SJSA1 (cell line): ENCODE measurements around the gene PAPPA. TPM values are rescaled to one million over a fixed set of nuclear protein-coding genes. Genes with fewer than 3 reads are reported as not detected.

Source experiments
- DNase-seq, 2 experiments: peaks; one replicate each; pipeline ENCODE4 v3.0.0-alpha.2; 2015 to 2020; ENCODE audit warnings: low spot score in 2 of 2, low read depth in 1 of 2
- H3K27ac ChIP-seq: fragments of 250-450 bp; sonication (Bioruptor Pico); 2 replicates; pipeline ENCODE4 v1.5.1; 2020; ENCODE audit warnings: mild to moderate bottlenecking, moderate library complexity
- H3K27me3 ChIP-seq: fragments of 250-450 bp; sonication (Bioruptor Pico); replicated peaks from 2 replicates; pipeline ENCODE4 v1.5.1; 2020; ENCODE audit warnings: mild to moderate bottlenecking, moderate library complexity
- H3K36me3 ChIP-seq: fragments of 250-450 bp; sonication (Bioruptor Pico); 2 replicates; pipeline ENCODE4 v1.5.1; 2020; ENCODE audit warnings: mild to moderate bottlenecking
- H3K4me1 ChIP-seq: fragments of 250-450 bp; sonication (Bioruptor Pico); replicated peaks from 2 replicates; pipeline ENCODE4 v1.6.1; 2021; ENCODE audit warnings: mild to moderate bottlenecking
- H3K4me3 ChIP-seq: fragments of 250-450 bp; sonication (Bioruptor Pico); 2 replicates; pipeline ENCODE4 v1.5.1; 2020; ENCODE audit warnings: mild to moderate bottlenecking
- H3K9me3 ChIP-seq: fragments of 250-450 bp; sonication (Bioruptor Pico); replicated peaks from 2 replicates; pipeline ENCODE4 v1.5.1; 2020; ENCODE audit warnings: mild to moderate bottlenecking
- total RNA-seq: library from RNA; depleted of rRNA; stranded (reverse); fragments of >200 nt; shearing (Covaris generic); gene quantifications from 2 replicates; pipeline ENCODE4 v1.2.3, GENCODE V29; 2014; rRNA removed

PAPPA gene, protein sequence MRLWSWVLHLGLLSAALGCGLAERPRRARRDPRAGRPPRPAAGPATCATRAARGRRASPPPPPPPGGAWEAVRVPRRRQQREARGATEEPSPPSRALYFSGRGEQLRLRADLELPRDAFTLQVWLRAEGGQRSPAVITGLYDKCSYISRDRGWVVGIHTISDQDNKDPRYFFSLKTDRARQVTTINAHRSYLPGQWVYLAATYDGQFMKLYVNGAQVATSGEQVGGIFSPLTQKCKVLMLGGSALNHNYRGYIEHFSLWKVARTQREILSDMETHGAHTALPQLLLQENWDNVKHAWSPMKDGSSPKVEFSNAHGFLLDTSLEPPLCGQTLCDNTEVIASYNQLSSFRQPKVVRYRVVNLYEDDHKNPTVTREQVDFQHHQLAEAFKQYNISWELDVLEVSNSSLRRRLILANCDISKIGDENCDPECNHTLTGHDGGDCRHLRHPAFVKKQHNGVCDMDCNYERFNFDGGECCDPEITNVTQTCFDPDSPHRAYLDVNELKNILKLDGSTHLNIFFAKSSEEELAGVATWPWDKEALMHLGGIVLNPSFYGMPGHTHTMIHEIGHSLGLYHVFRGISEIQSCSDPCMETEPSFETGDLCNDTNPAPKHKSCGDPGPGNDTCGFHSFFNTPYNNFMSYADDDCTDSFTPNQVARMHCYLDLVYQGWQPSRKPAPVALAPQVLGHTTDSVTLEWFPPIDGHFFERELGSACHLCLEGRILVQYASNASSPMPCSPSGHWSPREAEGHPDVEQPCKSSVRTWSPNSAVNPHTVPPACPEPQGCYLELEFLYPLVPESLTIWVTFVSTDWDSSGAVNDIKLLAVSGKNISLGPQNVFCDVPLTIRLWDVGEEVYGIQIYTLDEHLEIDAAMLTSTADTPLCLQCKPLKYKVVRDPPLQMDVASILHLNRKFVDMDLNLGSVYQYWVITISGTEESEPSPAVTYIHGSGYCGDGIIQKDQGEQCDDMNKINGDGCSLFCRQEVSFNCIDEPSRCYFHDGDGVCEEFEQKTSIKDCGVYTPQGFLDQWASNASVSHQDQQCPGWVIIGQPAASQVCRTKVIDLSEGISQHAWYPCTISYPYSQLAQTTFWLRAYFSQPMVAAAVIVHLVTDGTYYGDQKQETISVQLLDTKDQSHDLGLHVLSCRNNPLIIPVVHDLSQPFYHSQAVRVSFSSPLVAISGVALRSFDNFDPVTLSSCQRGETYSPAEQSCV (N-terminal part only)
- total RNA-seq: 1.9 and 5.3 TPM in 2 replicates

DNA sequence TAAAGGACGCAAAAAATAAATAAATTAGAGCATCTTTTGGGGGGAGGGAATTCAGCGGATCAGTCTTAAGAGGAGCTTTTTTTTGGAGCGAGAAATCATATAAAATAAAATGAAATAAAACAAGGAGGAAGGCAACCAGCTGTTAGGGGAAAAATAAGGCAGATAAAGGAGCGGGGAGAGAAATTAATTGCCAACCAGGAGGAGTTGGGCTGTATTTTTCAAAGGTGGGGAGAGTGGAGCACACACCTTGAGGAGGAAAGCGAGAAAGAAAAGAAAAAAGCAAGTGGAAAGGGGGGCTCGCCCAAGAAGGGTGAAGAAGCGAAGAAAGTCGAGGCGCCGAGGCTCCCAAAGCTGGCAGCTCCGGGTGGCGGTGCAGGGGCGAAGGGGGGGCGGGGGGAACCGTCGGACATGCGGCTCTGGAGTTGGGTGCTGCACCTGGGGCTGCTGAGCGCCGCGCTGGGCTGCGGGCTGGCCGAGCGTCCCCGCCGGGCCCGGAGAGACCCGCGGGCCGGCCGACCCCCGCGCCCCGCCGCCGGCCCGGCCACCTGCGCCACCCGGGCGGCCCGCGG, at the start of gene PAPPA:
Gene PAPPA, plus strand, starts transcription at position 27 of the 569 bp plus-strand sequence. Its CDS starts 382 bp downstream, at position 409.
- H3K4me3 ChIP-seq: peak within 1 kb of the TSS; percentile 79
- no peaks in the 10 kb centered on the region for H3K27me3 ChIP-seq
- peaks cover 9% of the 10 kb centered on the region; the same call in 1 of the 2 replicates for H3K36me3 ChIP-seq
- DNase-seq: no peak
- peaks cover 40% of the 10 kb centered on the region for H3K4me1 ChIP-seq
- H3K9me3 ChIP-seq: no peaks in the 10 kb centered on the region
- H3K27ac ChIP-seq: peak within 1 kb of the TSS; percentile 64

DNA sequence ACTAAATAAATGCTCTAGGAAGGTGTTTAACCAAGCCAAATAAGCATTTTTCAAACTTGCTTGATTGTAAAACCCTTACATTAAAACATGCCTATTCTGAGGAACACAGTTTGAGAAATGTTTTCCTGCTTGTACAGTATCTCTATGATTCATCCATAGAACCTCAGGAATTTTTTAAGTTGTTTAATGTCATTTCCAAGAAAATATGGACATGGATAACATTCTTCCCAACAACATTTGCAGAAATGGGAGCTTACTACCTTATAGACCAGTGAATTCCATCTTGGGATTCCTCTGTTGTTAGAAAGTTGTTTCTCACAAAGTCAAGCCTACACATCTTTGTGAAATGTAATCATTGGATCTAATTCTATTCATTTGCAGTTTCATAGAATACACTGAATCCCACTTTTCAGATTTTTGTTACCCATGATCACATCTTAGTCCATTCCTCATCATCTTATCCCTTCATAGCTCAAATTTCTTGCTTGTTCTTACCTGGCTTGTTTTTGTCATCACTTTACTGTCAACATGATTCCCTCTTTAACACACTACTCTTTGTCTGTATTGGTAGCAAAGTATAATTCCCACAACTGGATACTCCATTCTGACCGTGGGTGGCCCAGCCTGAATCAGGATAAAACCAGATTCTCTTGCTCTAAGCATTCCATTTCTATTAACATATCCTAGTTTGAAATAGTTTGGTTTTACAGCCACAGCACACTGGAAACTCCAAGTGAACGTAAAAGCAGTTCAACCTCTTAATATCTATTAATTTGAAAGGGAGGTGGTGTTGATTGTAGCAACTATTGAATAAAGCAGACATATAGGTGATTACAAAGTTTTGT, 49.4 kb upstream of the PAPPA start:
- peak; percentile 72 to 83 for DNase-seq
- peak overlapping the region; percentile 92 for H3K27ac ChIP-seq

DNA sequence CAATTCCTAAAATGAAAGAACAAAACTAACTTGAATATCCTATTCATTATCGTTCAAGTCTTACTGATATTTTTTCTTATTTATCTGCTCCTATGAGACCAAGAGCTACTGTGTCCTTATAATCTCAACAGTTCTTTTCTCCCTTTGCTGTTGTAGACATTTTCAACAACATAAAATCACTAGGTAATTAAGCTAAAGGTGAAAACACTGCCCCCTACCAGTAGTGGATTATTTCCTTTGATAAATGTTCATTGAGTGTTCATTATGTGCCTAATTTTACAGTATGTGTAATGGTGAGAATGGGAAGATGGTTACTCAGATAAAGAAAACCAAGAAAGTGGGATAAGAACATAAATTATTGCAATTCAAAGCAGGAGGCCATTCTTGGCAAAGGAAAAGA, 41.4 kb upstream of the PAPPA start:
- H3K4me3 ChIP-seq: no peak overlapping the region
- no peaks in the 10 kb centered on the region for H3K36me3 ChIP-seq
- no peaks in the 10 kb centered on the region for H3K9me3 ChIP-seq
- H3K27ac ChIP-seq: no peak overlapping the region
- H3K27me3 ChIP-seq: no peaks in the 10 kb centered on the region
- DNase-seq: no peak
- peaks cover 12% of the 10 kb centered on the region for H3K4me1 ChIP-seq

More for the DNA sequence above, 49.4 kb upstream of the PAPPA start:
- no peak overlapping the region for H3K4me3 ChIP-seq
- H3K9me3 ChIP-seq: no peaks in the 10 kb centered on the region; the same call in 1 of the 2 replicates
- no peaks in the 10 kb centered on the region for H3K27me3 ChIP-seq
- peaks cover 29% of the 10 kb centered on the region for H3K4me1 ChIP-seq
- H3K36me3 ChIP-seq: no peaks in the 10 kb centered on the region

DNA sequence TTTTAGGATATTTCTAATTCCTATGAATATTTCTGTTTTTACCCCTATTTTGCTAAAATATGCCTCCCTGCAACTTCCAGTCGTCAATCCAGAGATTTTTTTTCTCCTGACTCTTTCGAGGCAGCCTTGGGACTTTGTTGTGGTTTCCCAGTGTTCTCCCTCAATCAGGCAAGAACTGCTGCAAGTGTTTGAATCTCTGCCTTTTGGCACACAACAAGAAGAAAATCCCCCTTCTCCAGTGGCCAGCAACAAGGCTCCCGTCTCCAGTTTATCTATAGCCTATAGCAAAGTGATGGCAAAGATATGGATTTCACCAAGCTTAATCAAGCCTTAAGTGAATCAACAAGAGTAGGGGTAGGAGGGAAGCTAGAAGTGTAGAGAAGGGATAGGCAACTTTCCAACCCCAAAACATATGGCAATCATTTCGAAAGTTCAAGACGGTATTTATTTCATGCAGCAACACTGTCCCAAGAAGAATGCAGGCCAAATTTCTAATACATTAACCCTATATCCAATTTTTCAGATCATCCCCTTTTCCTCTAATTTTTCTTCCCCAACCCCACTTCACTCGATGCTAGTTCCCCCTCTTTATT, 37.7 kb upstream of the PAPPA start:
- H3K4me1 ChIP-seq: peaks cover 12% of the 10 kb centered on the region
- H3K27ac ChIP-seq: no peak overlapping the region
- no peak overlapping the region for H3K4me3 ChIP-seq
- no peaks in the 10 kb centered on the region for H3K36me3 ChIP-seq
- peak in 1 of 2 experiments; percentile 32 for DNase-seq
- no peaks in the 10 kb centered on the region for H3K9me3 ChIP-seq
- no peaks in the 10 kb centered on the region for H3K27me3 ChIP-seq

DNA sequence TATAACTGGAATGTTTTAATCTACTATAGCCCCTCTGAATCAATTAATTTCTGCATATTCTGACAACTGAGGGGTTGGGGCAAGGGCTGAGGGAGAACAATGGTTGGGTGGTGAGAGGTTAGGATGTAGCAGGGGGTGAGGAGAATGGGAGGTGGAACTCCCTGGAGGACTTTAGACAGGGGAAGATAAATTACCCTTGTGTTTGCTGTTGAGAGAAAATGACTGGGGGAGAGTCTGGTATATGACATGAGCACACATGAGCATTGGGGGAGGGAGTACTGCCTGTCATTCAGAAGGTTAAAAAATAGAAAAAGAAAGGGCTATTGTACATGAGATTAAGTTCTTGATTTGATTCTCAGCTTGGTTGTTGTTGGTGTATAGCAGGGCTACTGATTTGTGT, 37.2 kb upstream of the PAPPA start:
- H3K9me3 ChIP-seq: no peaks in the 10 kb centered on the region
- H3K4me3 ChIP-seq: no peak overlapping the region
- peaks cover 12% of the 10 kb centered on the region for H3K4me1 ChIP-seq
- no peaks in the 10 kb centered on the region for H3K27me3 ChIP-seq
- no peak overlapping the region for H3K27ac ChIP-seq
- no peak for DNase-seq
- no peaks in the 10 kb centered on the region for H3K36me3 ChIP-seq

DNA sequence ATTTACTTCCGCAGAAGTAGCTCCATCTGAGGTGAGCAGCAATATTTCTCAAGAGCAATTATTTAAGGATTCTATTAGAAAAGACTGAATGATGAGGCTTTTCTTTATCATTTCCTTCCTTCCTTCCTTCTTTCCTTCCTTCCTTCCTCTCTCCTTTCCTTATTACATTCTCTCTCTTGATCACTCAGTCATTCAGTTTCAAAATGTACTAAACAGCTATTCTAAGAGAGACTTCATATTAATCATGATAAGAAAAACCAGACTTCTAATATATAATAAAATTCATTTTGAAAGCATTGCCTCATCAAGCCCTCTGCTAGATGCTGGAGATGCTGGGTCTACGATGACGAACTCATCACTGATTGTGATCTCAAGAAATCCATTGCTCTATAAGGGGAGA, 30.4 kb upstream of the PAPPA start:
- Histone ChIP-seq H3K4me1 (no peaks in the 10 kb centered on the region), H3K27ac (no peak overlapping the region), H3K4me3 (no peak overlapping the region), H3K27me3 (no peaks in the 10 kb centered on the region), H3K36me3 (no peaks in the 10 kb centered on the region), H3K9me3 (no peaks in the 10 kb centered on the region)
- no peak for DNase-seq

DNA sequence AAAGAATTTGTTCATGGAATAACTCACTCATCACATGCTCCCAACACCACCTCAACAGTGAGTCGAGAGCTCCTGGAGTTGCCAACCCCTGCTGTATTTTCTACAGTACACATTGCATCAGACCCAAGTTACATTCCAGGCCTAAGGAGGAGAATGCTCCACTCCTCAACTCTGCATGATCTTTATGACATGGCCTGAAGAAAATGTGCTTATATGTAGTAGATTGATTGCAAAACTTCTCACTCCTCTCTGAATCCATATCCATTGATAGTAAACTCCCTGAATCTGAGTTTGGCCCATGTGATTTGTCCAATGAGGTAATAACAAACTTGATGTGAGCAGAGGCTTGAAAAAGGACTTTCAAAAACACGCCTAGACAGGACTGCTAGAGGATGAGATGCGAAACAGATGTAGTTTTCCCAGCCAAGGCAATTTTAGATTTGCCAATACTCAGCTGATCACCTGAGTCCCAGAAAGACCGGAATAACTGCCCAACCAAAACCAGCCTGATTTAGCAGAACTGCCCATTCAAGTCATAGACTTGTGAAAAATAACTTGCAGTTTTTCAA, 29.0 kb upstream of the PAPPA start:
- H3K27ac ChIP-seq: no peak overlapping the region
- no peaks in the 10 kb centered on the region for H3K4me1 ChIP-seq
- no peaks in the 10 kb centered on the region for H3K9me3 ChIP-seq
- no peaks in the 10 kb centered on the region for H3K36me3 ChIP-seq
- H3K4me3 ChIP-seq: no peak overlapping the region
- no peak for DNase-seq
- no peaks in the 10 kb centered on the region for H3K27me3 ChIP-seq

DNA sequence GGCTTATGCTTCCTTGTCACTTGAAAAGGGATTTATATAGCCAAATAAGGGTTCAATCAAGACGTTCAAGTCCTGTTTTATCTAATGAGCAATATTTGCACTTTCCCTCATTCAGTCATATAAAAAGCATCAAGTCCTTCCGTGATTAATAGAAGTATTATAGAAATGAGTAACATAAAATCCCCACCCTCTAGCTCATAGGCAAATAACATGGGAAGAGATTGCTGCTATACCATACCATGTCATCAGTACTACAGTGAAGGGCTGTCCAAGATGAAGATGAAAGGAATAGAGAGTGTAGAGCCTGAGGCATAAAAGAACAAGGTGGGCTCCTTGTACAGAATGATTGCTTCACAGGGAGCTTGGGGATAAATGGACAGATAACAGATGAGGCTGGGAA, 20.4 kb upstream of the PAPPA start:
- no peak for DNase-seq
- Histone ChIP-seq H3K9me3 (no peaks in the 10 kb centered on the region), H3K27me3 (no peaks in the 10 kb centered on the region), H3K36me3 (no peaks in the 10 kb centered on the region), H3K4me1 (no peaks in the 10 kb centered on the region), H3K27ac (no peak overlapping the region), H3K4me3 (no peak overlapping the region)

DNA sequence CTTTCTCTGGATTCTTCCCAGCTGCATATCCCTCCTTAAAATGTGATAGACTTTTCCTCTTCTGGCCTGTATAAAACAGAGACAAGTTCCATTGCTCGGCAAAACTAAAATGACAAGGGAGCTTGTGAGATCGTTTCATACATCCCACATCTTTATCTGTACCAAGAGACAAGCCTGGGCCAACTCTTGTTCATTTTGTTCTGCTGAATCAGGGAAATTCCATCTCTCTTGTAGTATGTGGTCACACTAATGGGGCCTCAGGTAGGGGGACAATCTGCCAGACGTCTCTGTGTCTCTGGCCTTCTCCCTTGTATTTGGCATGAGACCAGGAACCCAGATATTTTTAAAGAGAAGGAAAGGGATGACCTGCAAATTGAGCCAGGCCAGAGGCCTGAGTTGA, 18.6 kb upstream of the PAPPA start:
- no peak overlapping the region for H3K27ac ChIP-seq
- H3K4me3 ChIP-seq: no peak overlapping the region
- H3K27me3 ChIP-seq: no peaks in the 10 kb centered on the region
- H3K9me3 ChIP-seq: no peaks in the 10 kb centered on the region
- no peak for DNase-seq
- no peaks in the 10 kb centered on the region for H3K4me1 ChIP-seq
- no peaks in the 10 kb centered on the region for H3K36me3 ChIP-seq

DNA sequence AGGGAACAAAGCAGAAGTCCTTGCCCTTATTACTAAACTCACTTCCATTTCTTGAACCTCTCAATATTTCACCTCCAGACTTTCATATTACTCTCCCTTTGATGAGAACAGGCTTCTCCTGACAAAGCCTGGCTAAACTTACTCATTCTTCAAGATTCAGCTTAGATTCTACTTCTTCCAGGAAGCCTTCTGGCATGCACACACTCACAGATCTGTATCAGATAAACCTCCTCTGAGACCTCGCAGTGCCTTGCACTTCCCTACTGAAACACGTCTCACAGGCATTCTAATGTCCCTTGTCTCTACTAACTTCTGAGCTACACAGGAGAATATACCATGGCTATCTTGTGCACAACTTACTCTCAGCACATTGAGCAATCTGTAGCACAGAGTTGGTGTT, 16.6 kb upstream of the PAPPA start:
- H3K9me3 ChIP-seq: no peaks in the 10 kb centered on the region
- no peaks in the 10 kb centered on the region for H3K27me3 ChIP-seq
- H3K4me3 ChIP-seq: no peak overlapping the region
- DNase-seq: no peak
- no peaks in the 10 kb centered on the region for H3K36me3 ChIP-seq
- no peak overlapping the region for H3K27ac ChIP-seq
- H3K4me1 ChIP-seq: no peaks in the 10 kb centered on the region

DNA sequence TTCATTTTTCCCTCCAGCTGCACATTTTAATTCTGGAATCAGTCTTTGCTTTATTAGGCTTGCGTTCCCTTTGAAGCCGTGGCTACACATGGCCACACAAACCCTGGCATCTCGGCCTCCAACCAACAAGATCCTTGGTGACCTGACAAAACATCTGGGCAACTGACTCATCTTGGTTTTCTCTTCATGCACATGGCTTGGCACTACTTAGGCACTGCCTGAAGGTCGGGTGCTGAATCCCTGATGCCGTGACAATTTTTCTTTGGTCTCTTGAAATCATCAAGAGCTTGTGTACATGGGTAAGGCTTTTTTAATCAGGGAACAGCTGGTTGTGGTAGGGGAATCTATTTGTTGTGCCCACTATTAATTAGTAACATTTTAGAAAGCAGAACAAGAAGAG, 16.0 kb upstream of the PAPPA start:
- Histone ChIP-seq H3K4me1 (no peaks in the 10 kb centered on the region), H3K4me3 (no peak overlapping the region), H3K36me3 (no peaks in the 10 kb centered on the region), H3K27me3 (no peaks in the 10 kb centered on the region), H3K27ac (no peak overlapping the region), H3K9me3 (no peaks in the 10 kb centered on the region)
- no peak for DNase-seq

DNA sequence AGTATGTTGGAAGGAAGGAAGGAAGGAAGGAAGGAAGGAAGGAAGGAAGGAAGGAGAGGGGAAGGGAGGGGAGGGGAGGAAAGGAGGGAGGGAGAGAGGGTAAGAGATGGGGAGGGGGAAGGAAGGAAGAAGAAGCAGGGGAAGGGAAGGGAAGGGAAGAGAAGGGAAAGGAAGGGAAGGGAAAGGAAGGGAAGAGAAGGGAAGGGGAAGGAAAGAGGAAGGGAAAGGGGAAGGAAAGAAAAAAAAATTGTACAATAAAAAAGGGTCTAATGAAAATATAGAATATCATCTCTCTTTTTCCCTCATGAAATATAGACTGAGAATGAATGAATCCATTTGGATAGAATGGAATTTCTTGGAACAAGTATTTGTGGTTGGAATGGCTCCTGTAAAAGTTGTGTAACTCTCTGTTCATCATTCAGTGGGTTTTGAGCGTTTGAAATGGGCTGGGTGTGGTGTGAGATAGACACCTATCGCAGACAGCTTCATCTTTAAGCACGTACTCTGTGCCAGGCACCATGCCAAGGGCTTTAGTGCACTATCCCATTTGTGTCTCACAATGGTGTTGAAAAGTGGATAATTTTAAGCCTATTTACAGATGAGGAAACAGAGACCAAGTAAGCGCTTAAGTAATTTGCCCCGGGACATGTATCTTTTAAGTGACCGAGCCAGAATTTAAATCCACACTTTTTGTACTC, 11.6 kb upstream of the PAPPA start:
- Histone ChIP-seq H3K9me3 (no peaks in the 10 kb centered on the region), H3K36me3 (no peaks in the 10 kb centered on the region), H3K27me3 (no peaks in the 10 kb centered on the region), H3K4me1 (peaks cover 10% of the 10 kb centered on the region), H3K4me3 (no peak overlapping the region), H3K27ac (no peak overlapping the region)
- no peak for DNase-seq
